GM12878 (cell line): ENCODE results near the gene ADAMTSL5. TPM values are rescaled to one million over a fixed set of nuclear protein-coding genes. Genes with fewer than 3 reads are reported as not detected.

Experiments
- ATAC-seq: fragments of 200-7000 bp; cut with Tn5 transposase; 3 replicates; pipeline ENCODE4 v1.9.1; 2020; ENCODE audit warnings: mild to moderate bottlenecking, moderate library complexity
- BruUV-seq: library from RNA; stranded (reverse); fragments of 400-500 nt; replicated peaks from 2 replicates; lab custom pipeline; 2021; lab: Mats Ljungman, UMichigan
- CTCF ChIA-PET: fragments of 300-600 bp; sonication (Branson Sonifier 250); formaldehyde crosslinking; extraction: SDS; loops from one replicate; lab custom pipeline; 2021; ENCODE audit warnings: inconsistent platforms; lab: Yijun Ruan, JAX
- POLR2A ChIA-PET: fragments of 350-600 bp; formaldehyde crosslinking; extraction: SDS; loops from one replicate; lab custom pipeline; 2021; ENCODE audit warnings: inconsistent platforms; lab: Charles Lee
- RAD21 ChIA-PET: fragments of 300-600 bp; sonication (Branson Sonifier 250); formaldehyde crosslinking; loops from one replicate; lab custom pipeline; 2023; ENCODE audit warnings: antibody characterized with exemption; ENCODE audit not compliant: unreplicated experiment; lab: Charles Lee
- SMC1A ChIA-PET: fragments of 300-600 bp; sonication (Branson Sonifier 250); formaldehyde crosslinking; loops from one replicate; lab custom pipeline; 2023; ENCODE audit not compliant: unreplicated experiment, uncharacterized antibody; lab: Charles Lee
- DNase-seq: peaks from one replicate; pipeline ENCODE4 v3.0.0-alpha.2; 2011; ENCODE audit warnings: low read depth, low spot score
- FAIRE-seq: peaks from 3 replicates; lab custom pipeline; 2011; peaks lifted over from hg19 to GRCh38; lab: Jason Lieb, UNC
- H2AFZ ChIP-seq: 2 replicates; pipeline ENCODE4 v1.6.0; 2011; ENCODE audit warnings: low read depth, low read length, control low read depth; ENCODE audit not compliant: control insufficient read depth
- H3K27ac ChIP-seq: 2 replicates; pipeline ENCODE4 v1.5.1; 2011; ENCODE audit warnings: control low read depth; ENCODE audit not compliant: control insufficient read depth, insufficient read depth
- H3K27me3 ChIP-seq, 2 experiments: replicated peaks in 1 of 2; 2 replicates each; pipeline versions ENCODE4 v1.6.0 to v1.6.1; 2011; ENCODE audit warnings: low read length in 1 of 2; ENCODE audit not compliant: control insufficient read depth in 2 of 2, insufficient read depth in 2 of 2
- H3K36me3 ChIP-seq, 2 experiments: 2 replicates each; pipeline ENCODE4 v1.5.1; 2011; ENCODE audit warnings: low read length in 1 of 2; ENCODE audit not compliant: control insufficient read depth in 2 of 2, insufficient read depth in 2 of 2
- H3K4me1 ChIP-seq: 2 replicates; pipeline ENCODE4 v1.6.1; 2011; ENCODE audit warnings: mild to moderate bottlenecking, low read length, moderate library complexity, mixed read lengths; ENCODE audit not compliant: control insufficient read depth, insufficient read depth
- H3K4me2 ChIP-seq: 2 replicates; pipeline ENCODE4 v1.6.0; 2011; ENCODE audit warnings: control low read depth; ENCODE audit not compliant: control insufficient read depth, insufficient read depth
- H3K4me3 ChIP-seq: fragments of 200-600 bp; sonication (generic); 2 replicates; pipeline ENCODE4 v1.5.1; 2016
- H3K79me2 ChIP-seq: 2 replicates; pipeline ENCODE4 v1.6.0; 2011; ENCODE audit warnings: low read length; ENCODE audit not compliant: control insufficient read depth, insufficient read depth
- H3K9ac ChIP-seq: 2 replicates; pipeline ENCODE4 v1.8.0; 2011; ENCODE audit warnings: low read length, control low read depth, mixed read lengths; ENCODE audit not compliant: control insufficient read depth, insufficient read depth
- H3K9me3 ChIP-seq: replicated peaks from 3 replicates; pipeline ENCODE4 v1.5.1; 2011; ENCODE audit warnings: mild to moderate bottlenecking, low read length; ENCODE audit not compliant: control insufficient read depth, insufficient read depth
- H4K20me1 ChIP-seq: 2 replicates; pipeline ENCODE4 v1.6.0; 2011; ENCODE audit not compliant: control insufficient read depth, insufficient read depth
- SMAD5 ChIP-seq: IDR thresholded peaks from 2 replicates; pipeline ENCODE4 v1.6.1; 2016; ENCODE audit warnings: antibody characterized with exemption, low read depth
- SREBF1 ChIP-seq: IDR thresholded peaks from 2 replicates; pipeline ENCODE4 v1.6.1; 2012; ENCODE audit warnings: mild to moderate bottlenecking, low read length
- ZNF24 ChIP-seq: fragments of 450-650 bp; IDR thresholded peaks from 2 replicates; pipeline ENCODE4 v1.6.1; 2017; ENCODE audit warnings: antibody characterized with exemption, mild to moderate bottlenecking
- WGBS: methylation state at CpG from one replicate; pipeline ENCODE4 v1.1.6; 2016; ENCODE audit warnings: low lambda C conversion rate; ENCODE audit not compliant: insufficient replicate concordance, insufficient coverage; ENCODE audit errors: missing lambda C conversion rate; 5-methylcytosine and 5-hydroxymethylcytosine counted together
- in situ Hi-C: fragments of 300-500 bp; cut with MboI; formaldehyde crosslinking; loops from 9 replicates; pipeline ENCODE4 v1.14.3; 2018; ENCODE audit warnings: mixed read lengths
- intact Hi-C: fragments of 100-400 bp; cut with micrococcal nuclease; formaldehyde crosslinking; loops from one replicate; pipeline ENCODE4 v1.14.2; 2022; ENCODE audit not compliant: unreplicated experiment
- polyA plus RNA-seq, 11 experiments: library from polyadenylated mRNA; depleted of rRNA in 4 of 11; unstranded in 6 of 11; stranded (reverse) in 5 of 11; fragments of >200 nt; fragmentation: Nextera tagmentation in 4 of 11; fragmentation: Illumina TruSeq in 1 of 11; extraction: Ambion mirVana in 4 of 11; extraction: Trizol in 1 of 11; gene quantifications; 1 replicate in 1 of 11; 2 replicates in 10 of 11; pipeline versions ENCODE4 v1.2.1 to v1.2.3, GENCODE V29; 2011 to 2016; ENCODE audit warnings: inconsistent platforms in 2 of 11, missing spikeins in 2 of 11, low read depth in 1 of 11
- total RNA-seq, 4 experiments: library from RNA; depleted of rRNA in 3 of 4; stranded (reverse); fragments of >200 nt in 3 of 4; fragmentation: Illumina TruSeq in 1 of 4; extraction: Trizol in 1 of 4; gene quantifications; 2 replicates each; pipeline versions ENCODE4 v1.2.1 to v1.2.3, GENCODE V29; 2013 to 2021
- TF ChIP-seq, protein P1 (sequence below): fragments of 450-650 bp; IDR thresholded peaks from 2 replicates; pipeline ENCODE4 v1.6.1; 2017; ENCODE audit warnings: mild to moderate bottlenecking, low read depth, inconsistent platforms; ENCODE audit not compliant: poor library complexity, severe bottlenecking
- TF ChIP-seq, protein P2 (sequence below): fragments of 450-650 bp; IDR thresholded peaks from 2 replicates; pipeline ENCODE4 v1.6.1; 2018; ENCODE audit warnings: mild to moderate bottlenecking, low read depth, moderate library complexity; ENCODE audit not compliant: partially characterized antibody

Gene ADAMTSL5
- total and polyA plus RNA-seq, 10 of the 15 experiments (the other 5 are each of a cell fraction or from before 2014, with no cell fraction given): 0.04 to 0.83 (median 0.32) TPM; not detected in 4

DNA sequence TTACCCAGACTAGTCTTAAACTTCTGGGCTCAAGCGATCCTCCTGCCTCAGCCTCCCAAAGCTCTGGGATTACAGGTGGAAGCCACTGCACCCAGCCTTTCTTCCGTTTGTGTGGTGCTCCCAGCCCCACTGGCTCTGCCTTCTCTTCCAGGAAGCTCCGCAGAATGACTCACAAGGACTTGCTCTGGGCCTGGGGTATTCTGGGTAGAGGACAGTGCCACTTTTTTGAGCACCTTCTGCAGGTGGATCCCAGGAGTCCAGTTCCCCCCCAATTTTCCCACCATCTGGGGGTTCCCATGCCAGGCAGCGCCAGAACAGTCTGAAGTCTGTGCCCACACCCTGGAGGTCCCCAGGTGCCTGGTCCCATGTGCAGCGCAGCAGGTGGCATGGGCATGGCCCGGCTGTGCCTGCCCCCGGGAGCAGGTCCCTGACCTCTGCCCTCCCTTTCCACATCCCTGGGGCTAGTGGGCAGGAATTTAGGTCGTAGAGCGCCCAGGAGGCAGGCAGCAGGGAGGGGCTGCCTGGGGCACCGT is 20.3 kb downstream of the ADAMTSL5 start:
- H3K9ac ChIP-seq: no peak overlapping the region
- in situ Hi-C loops (no loop called here), intact Hi-C loops (no loop called here)
- no peak overlapping the region for H3K4me3 ChIP-seq
- ATAC-seq (no peak), FAIRE-seq (no peak), DNase-seq (no peak)
- H3K4me1 ChIP-seq: no peaks in the 10 kb centered on the region; the same call in 1 of the 2 replicates
- H3K27me3 ChIP-seq: no peaks in the 10 kb centered on the region; a peak in 1 of 4 replicates
- POLR2A ChIA-PET: no interaction called here
- no peaks in the 10 kb centered on the region for H3K9me3 ChIP-seq
- H3K27ac ChIP-seq: no peak overlapping the region
- no peaks in the 10 kb centered on the region for H3K36me3 ChIP-seq
- no peak overlapping the region for H2AFZ ChIP-seq
- CTCF ChIA-PET: no interaction called here
- no peaks in the 10 kb centered on the region for H3K79me2 ChIP-seq
- SMC1A ChIA-PET: no interaction called here
- 41% methylated on average over 10 of the region's 10 CpGs for WGBS
- RAD21 ChIA-PET: no interaction called here
- H4K20me1 ChIP-seq: no peaks in the 10 kb centered on the region
- no peak overlapping the region for H3K4me2 ChIP-seq
- TF ChIP-seq SMAD5 (no peak), SREBF1 (no peak), ZNF24 (no peak)
- TF ChIP-seq, protein P1, sequence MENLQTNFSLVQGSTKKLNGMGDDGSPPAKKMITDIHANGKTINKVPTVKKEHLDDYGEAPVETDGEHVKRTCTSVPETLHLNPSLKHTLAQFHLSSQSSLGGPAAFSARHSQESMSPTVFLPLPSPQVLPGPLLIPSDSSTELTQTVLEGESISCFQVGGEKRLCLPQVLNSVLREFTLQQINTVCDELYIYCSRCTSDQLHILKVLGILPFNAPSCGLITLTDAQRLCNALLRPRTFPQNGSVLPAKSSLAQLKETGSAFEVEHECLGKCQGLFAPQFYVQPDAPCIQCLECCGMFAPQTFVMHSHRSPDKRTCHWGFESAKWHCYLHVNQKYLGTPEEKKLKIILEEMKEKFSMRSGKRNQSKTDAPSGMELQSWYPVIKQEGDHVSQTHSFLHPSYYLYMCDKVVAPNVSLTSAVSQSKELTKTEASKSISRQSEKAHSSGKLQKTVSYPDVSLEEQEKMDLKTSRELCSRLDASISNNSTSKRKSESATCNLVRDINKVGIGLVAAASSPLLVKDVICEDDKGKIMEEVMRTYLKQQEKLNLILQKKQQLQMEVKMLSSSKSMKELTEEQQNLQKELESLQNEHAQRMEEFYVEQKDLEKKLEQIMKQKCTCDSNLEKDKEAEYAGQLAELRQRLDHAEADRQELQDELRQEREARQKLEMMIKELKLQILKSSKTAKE: no peak
- TF ChIP-seq, protein P2, sequence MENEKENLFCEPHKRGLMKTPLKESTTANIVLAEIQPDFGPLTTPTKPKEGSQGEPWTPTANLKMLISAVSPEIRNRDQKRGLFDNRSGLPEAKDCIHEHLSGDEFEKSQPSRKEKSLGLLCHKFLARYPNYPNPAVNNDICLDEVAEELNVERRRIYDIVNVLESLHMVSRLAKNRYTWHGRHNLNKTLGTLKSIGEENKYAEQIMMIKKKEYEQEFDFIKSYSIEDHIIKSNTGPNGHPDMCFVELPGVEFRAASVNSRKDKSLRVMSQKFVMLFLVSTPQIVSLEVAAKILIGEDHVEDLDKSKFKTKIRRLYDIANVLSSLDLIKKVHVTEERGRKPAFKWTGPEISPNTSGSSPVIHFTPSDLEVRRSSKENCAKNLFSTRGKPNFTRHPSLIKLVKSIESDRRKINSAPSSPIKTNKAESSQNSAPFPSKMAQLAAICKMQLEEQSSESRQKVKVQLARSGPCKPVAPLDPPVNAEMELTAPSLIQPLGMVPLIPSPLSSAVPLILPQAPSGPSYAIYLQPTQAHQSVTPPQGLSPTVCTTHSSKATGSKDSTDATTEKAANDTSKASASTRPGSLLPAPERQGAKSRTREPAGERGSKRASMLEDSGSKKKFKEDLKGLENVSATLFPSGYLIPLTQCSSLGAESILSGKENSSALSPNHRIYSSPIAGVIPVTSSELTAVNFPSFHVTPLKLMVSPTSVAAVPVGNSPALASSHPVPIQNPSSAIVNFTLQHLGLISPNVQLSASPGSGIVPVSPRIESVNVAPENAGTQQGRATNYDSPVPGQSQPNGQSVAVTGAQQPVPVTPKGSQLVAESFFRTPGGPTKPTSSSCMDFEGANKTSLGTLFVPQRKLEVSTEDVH: no peak
- TF ChIP-seq, all 136 proteins: peak for 0
- BruUV-seq: no TSS peak
